ENCODE results near the gene TOR1B. TPM values are rescaled to one million over a fixed set of nuclear protein-coding genes. Genes with fewer than 3 reads are reported as not detected.
"Not testable (repeated sequence)": the region's sequence is repeated elsewhere in the genome, so short reads cannot be mapped to it uniquely, and the experiment has no call there.

The TOR1B gene
- polyA plus RNA-seq, 3 donors: 18.4 to 20.8 (median 20.0) TPM

DNA sequence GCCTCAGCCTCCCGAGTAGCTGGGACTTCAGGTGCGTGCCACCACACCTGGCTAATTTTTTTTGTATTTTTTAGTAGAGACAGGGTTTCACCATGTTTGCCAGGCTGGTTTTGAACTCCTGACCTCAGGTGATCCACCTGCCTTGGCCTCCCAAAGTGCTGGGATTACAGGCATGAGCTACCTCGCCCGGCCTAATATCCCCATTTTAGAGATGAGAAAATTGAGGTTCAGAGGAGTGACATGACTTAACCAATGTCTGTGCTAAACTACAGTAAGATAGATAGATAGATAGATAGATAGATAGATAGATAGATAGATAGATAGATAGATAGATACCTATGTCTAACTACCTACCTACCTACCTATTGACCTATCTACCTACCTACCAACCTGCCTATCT lies 26.9 kb upstream of the TOR1B start:
- not testable (repeated sequence) for DNase-seq (ENCODE audit: low read depth in 3 of 3, low spot score in 2 of 3)

DNA sequence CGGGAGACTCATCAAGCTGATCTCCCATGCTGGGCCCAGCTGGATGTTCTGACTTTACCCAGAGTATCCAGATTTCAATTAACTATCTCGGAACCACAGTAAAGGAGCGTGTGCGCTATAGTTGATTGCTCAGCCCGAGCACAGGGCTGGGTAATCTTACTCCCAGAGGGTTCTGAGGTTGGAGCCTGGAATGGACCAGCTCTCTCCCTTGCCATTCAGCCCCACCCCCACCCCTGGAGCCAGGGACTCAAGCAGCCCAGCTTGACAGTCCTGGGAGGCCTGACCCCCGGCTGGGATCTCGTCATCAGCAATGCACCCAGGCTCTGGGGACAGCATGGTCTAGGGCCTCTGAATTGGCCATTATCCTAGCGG lies 26.4 kb upstream of the TOR1B start:
- DNase-seq (ENCODE audit: low read depth in 3 of 3, low spot score in 2 of 3): no peak

DNA sequence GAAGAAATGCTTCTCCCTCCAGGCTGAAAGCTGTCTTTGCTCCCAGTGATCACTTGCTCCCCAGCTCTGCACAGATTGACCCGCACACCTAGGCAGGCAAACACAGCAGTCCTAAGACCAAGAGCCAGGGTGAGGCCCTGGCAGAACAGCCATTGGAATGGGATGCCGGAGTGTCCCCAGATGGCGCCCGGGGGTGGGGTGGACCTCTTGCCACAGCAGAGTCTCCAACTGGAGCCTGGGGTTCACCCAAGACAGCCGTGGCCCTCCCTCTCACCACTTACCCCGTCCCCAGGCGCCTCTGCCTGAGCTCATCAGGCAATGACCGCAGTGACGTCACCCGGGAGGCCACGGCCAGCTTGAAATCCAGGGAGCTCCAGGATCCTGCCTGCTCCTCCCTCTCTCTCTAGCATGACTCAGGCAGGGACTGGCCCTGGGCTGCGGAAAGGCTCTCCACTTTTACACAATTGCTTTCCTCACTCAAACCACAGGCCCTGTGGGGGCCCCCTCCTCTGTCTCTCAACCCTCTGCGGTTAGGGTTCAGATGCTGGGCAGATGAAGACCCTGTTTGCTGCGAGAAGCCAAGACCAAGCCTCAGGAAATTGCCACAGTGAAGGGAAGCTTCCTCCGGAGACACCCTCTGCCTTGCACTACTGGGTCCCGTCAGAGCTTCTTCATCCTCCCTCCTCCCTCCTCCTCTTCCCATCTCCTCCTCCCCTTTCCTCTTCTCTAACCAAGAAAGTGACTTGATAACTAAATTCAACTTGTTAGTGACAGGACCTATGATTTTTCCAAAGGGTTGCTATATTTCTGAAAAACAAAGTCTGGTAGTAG lies 25.8 kb upstream of the TOR1B start:
- DNase-seq (ENCODE audit: low read depth in 3 of 3, low spot score in 2 of 3): peak in 2 of 3 donors; percentile 41 to 53

DNA sequence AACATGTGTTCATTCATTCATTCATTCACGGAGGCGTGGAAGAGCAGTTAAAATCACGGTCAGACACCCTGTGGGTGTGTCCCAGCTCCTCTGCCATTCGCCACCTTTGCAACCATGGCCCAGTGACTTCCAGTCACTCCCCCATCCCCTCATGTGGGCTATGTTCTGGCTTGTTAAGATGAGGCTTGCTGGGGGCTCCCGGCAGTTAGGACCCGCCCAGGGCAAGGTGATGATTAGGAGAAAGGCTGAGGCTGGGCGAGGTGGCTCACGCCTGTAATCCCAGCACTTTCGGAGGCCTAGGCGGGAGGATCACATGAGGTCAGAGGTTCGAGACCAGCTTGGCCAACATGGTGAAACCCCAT lies 25.2 kb upstream of the TOR1B start:
- DNase-seq (ENCODE audit: low read depth in 3 of 3, low spot score in 2 of 3): no peak

DNA sequence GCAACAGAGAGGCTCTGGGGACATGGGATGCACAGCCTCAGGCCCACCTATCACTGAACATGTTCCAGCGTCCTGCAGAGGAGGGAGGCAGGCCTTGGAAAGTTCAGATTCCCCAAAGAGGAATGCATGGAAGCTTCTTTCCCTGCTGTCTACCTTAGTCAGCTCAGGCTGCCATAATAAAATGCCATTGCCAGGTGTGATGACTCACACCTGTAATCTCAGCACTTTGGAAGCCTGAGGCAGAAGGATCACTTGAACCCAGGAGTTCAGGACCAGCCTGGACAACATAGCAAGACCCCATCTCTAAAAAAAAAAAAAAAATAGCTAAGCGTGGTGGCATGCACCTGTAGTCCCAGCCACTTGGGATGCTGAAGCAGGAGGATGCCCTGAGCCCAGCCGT lies 24.5 kb upstream of the TOR1B start:
- no peak for DNase-seq (ENCODE audit: low read depth in 3 of 3, low spot score in 2 of 3)

DNA sequence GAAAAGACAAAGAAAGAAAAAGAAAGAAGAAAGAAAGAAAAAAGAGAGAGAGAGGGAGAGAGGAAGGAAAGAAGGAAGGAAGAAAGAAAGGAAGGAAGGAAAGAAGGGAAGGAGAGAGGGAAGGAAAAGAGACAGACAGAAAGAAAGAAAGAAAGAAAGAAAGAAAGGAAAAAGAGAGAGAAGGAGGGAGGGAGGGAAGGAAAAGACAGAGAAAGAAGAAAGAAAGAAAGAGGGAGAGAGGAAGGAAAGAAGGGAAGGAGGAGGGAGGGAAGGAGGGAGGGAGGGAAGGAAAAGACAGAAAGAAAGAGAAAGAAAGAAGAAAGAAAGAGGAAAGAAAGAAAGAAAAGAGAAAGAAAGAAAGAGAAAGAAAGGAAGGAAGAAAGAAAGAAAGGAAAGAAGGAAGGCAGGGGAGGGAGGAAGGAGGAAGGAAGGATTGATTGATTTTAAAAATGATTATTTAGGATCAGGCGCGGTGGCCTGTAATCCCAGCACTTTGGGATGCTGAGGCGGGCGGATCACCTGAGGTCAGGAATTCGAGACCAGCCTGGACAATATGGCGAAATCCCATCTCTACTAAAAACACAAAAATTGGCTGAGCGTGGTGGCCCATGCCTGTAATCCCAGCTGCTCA lies 23.3 kb upstream of the TOR1B start:
- no peak for DNase-seq (ENCODE audit: low read depth in 3 of 3, low spot score in 2 of 3)

DNA sequence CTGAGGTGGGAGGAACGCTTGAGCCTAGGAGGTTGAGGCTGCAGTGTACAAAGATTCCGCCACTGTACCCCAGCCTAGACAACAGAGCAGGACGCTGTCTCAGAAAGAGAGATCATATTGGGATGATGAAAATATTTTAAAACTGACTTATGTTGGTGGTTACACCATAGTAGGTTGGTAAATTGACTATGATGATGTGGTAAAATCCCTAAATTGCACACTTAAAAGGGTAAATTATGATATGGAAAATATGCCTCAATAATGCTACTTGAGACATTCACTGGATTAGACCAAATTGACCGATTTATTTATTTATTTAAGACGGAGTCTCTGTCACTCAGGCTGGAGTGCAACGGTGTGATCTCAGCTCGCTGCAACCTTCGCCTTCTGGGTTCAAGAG lies 21.9 kb upstream of the TOR1B start:
- DNase-seq (ENCODE audit: low read depth in 3 of 3, low spot score in 2 of 3): no peak

DNA sequence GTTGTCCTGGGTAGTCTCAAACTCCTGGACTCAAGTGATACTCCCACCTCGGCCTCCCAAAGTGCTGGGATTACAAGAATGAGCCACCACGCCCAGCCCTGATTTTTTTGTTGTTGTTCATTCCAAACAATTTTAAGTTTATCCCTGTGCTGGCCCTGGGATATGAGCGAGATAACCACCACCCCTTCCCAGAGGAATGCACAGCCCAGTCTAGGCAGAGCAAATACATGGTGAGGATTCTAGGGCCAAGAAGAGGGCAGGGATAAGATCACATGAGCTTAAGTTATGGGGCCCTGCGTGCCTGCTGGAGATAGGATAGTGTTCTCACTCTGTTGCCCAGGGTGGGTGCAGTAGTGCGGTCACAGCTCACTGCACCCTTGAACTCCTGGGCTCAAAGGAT lies 21.0 kb upstream of the TOR1B start:
- DNase-seq (ENCODE audit: low read depth in 3 of 3, low spot score in 2 of 3): no peak

DNA sequence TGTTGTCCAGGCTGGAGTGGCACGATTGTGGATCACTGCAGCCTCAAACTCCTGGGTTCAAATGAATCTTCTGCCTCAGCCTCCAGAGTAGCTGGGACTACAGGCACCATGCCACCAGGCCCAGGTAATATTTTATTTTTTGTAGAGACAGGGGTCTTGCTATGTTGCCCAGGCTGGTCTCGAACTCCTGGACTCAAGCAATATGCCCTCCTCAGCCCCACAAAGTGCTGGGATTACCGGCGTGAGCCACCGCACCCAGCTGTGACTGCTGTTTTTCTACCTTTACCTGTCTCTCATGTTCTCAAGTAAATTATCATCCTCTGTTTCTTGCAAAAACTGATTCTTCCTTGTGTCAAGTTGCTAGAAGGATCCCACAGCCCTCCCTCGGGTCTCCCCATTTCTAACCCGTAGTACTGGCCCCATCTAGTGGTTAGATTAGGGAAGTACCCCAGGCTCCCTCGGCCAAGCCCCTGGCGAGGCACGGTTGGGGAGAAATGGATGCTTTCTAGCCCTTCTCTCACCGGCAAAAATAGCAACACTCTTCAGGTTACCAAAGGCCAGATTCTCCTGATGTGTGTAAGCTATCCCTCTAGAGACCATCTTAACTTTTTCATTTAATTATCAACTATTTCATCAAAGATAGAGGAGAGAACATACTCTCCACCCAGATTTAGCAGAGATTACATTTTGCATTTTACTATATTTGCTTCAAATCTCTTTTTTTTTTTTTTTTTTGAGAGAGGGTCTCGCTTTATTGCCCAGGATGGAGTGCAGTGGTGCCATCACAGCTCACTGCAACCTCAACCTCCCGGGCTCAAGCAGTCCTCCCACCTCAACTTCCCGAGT lies 19.2 kb upstream of the TOR1B start:
- peak in 2 of 3 donors; percentile 41 to 57 for DNase-seq (ENCODE audit: low read depth in 3 of 3, low spot score in 2 of 3)

DNA sequence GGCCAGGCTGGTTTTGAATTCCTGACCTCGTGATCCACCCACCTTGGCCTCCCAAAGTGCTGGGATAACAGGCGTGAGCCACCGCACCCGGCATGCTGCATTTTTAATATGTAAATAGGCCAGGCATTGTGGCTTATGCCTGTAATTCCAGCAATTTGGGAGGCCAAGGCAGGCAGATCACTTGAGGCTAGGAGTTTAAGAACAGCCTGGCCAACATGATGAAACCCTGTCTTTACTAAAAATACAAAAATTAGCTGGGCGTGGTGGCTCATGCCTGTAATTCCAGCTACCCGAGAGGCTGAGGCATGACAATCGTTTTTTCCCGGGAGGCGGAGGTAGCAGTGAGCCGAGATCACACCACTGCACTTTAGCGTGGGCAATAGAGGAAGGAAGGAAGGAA lies 18.0 kb upstream of the TOR1B start:
- DNase-seq (ENCODE audit: low read depth in 3 of 3, low spot score in 2 of 3): not testable (repeated sequence)

DNA sequence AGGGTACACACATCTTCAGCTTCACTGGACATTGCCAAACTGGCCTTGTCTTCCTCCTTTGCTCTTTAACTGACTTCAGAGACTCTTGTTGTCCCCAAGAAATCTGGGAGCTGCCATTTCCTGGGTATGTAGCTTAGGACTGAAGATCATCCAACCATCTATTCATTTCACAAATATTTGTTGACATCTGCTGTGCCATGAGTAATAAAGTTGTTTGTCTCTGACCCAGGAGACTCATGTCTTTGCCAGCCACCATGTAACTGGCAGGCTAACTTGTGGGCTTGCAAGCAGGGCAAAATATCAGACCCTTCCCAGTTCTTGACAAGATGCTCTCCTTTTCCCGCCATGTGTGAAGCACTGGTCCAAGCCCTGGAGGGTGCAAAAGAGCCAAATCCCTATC lies 17.1 kb upstream of the TOR1B start:
- DNase-seq (ENCODE audit: low read depth in 3 of 3, low spot score in 2 of 3): no peak

DNA sequence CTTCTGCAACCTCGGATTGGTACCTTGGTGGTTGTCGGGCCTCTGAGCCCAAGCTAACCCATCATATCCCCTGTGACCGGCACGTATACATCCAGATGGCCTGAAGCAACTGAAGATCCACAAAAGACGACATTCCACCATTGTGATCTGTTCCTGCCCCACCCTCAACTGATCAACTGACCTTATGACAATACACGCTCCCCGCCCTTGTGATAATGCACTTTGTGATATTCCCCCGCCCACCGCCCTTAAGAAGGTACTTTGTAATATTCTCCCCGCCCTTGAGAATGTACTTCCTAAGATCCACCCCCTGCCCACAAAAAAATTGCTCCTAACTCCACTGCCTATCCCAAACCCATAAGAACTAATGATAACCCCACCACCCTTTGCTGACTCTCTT lies 16.5 kb upstream of the TOR1B start:
- no peak for DNase-seq (ENCODE audit: low read depth in 3 of 3, low spot score in 2 of 3)

DNA sequence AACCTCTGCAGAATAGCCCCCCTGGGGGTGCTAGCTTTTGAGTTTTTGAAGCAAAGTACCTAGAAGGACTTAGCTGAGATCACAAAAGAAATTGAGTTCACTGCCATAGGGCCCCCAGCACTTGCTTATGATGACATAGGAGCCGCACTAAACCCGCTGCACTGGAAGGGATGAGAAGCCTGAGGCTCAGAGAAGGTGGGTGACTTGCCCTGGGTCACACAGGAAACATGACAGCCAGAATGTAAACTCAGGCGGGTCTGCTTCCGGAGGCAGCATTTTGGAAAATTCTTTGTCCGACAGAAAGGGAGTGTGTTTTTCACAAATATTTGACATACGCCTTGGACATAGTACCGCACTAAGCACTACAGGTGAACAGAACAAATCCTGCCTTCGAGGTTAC lies 8.4 kb upstream of the TOR1B start:
- no peak for DNase-seq (ENCODE audit: low read depth in 3 of 3, low spot score in 2 of 3)

DNA sequence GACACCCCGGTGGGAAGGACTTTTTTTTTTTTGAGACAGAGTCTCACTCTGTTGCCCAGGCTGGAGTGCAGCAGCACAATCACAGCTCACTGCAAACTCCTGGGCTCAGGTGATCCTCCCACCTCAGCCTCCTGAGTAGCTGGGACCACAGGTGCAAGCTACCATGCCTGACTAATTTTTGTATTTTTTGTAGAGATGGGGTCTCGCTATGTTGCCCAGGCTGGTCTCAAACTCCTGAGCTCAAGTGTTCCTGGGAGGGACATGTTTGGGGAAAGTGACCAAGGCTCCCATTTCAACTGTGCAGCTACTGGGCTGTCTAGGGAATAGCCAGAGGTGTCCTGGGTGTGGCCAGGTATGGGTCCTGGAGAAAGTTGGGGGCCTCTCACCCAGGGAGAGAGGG lies 7.0 kb upstream of the TOR1B start:
- DNase-seq (ENCODE audit: low read depth in 3 of 3, low spot score in 2 of 3): not testable (repeated sequence)

DNA sequence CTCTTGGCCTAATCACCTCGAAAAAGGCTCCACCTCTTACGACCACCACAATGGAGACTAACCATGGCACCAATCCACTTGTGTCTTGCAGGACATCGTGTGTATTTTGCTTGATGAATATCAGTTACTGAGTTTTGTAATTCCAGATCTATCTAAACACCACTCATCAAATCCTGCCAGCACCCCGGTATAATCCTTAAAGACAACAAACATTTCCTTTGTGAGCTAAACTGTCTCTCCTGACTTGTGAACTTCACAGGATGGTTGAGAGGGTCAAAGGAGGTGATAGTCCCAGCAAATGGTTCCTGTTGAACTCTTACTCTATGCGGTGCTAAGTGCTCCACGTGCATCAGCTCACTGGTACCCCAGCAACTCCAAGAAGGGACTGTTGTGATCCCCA lies 4.0 kb upstream of the TOR1B start:
- no peak for DNase-seq (ENCODE audit: low read depth in 3 of 3, low spot score in 2 of 3)

DNA sequence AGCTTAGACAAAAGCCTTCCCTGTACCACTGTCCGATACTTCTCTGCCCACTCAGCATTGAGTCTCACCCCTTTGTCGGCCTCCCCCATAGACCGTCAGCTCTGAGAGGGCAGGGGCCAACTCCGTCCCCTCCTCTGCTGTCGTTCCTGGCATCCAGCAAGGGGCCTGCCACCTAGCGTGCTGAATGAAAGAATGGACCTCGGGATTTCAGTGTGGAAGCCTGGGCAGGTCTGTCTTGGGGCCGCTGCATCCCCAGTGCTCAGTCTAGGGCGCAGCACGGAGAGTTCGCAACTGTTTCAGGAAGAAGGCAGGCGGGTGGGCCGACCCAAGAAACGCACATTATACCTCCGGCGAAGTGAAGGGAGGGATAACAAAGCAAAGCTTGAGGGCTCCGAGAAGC lies 1.5 kb upstream of the TOR1B start:
- no peak for DNase-seq (ENCODE audit: low read depth in 3 of 3, low spot score in 2 of 3)

DNA sequence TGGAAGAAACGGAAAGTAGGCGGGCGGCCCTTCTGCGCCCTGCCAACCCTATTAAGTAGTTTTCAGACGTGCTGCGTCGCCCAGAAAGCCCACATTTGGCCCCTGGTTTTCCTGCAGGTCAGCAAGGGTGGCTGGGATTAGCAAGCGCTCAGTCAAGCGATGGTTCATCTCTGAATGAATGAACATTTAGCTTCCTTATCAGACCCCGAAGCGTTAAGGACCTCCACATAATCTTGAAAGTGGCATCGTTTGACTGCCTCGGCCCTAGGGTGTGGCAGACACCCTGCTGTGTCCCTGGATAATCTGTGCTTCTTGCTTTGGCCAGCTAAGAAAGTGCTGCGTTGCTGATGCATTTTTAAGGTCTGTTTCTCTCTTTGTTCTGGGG lies 684 bp downstream of the TOR1B start:
- no peak for DNase-seq (ENCODE audit: low read depth in 3 of 3, low spot score in 2 of 3)

DNA sequence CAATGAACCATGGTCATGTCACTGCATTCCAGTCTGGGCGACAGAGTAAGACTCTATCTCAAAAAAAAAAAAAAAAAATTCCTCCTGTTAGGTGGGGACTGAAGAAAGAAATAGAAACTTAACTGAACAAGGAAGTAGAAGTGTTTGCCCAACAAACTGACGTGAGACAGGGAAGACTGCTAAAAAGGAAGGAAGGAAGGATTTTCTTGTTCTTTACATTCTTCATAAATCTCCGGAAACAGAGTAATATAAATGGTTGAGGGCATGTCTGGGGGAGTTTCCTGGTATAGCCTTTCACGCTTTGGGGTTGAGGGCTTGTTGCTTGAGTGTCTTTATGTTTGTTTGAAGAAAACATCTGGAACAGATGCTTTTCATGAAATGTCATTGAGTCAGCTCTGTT lies 3.1 kb downstream of the TOR1B start:
- no peak for DNase-seq (ENCODE audit: low read depth in 3 of 3, low spot score in 2 of 3)

DNA sequence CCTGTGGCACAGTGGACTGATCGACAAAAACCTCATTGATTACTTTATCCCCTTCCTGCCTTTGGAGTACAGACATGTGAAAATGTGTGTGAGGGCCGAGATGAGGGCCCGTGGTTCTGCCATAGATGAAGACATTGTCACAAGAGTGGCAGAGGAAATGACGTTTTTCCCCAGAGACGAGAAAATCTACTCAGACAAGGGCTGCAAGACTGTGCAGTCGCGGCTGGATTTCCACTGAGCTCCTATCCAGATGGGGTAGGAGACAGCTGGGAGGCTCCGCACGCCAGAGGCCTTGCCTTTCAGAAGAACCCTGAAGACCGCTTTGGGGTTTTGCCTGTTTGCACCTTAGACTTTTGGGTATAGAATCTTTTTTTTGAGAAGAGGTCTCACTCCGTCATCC lies 6.4 kb downstream of the TOR1B start:
- no peak for DNase-seq (ENCODE audit: low read depth in 3 of 3, low spot score in 2 of 3)

DNA sequence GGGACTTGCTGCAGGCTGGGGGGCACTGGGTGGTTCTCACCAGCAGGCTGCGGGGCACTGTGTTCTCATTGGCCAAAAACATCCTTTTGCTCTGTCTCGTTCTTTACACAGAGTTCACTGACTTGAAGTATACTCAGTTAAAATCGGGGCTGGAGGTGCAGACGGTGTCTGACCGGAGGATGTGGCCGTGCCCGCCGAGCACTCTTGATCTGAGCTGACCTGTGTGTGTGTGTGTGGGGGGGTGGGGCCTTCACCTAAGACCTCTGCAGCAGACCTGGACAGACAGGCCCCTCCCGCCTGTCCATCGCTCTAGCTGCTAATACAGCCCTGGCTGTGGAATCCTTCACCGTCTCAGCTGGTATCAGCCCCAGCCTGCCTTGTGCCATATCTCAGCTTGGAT lies 7.1 kb downstream of the TOR1B start:
- DNase-seq (ENCODE audit: low read depth in 3 of 3, low spot score in 2 of 3): no peak

DNA sequence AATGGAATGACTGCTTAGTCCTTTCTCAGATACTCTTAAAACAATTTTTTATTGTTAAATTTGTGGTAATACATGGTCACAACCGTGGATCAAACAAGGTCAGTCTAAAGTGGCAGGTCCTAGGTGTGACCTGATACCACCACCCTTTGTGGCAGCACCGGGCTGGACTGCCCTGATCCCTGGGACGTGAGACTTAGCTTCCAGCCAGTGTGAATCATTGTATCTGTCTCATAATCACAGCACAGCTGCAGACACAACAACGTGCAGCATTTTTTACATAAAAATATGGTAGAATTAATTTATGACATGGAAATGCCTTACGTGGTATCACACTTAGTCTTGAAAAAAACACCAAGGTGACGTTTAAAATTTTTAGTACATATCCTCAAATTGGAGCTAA lies 7.8 kb downstream of the TOR1B start:
- no peak for DNase-seq (ENCODE audit: low read depth in 3 of 3, low spot score in 2 of 3)

DNA sequence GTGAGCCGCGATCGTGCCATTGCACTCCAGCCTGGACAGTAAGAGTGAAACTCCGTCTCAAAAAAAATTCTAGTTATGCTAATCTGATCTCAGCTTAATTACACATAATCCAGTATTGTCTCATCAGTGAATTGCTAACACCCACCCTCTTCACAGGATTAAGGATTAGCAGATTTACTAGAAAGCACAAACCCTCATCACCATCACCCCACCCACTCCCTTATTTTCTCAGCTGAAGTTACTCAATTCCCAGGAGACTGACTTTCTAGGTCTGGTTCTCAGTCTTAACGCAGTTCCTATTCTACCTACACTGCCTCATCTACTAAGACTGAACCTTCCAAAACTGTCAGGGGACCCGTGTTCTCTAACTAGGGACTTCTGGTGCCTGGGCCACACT lies 9.0 kb downstream of the TOR1B start:
- DNase-seq (ENCODE audit: low read depth in 3 of 3, low spot score in 2 of 3): no peak
